Lung (tissue), 12 donors: Measurements from ENCODE around the gene IGIP. TPM values are rescaled to one million over a fixed set of nuclear protein-coding genes. Genes with fewer than 3 reads are reported as not detected.

Experiments used
- ATAC-seq: fragments of 200-7000 bp; cut with Tn5 transposase; one replicate; pipeline ENCODE4 v1.9.1; 2020; ENCODE audit warnings: moderate number of reproducible peaks; ENCODE audit not compliant: insufficient read depth, low FRiP score
- DNase-seq, 3 donors: peaks; one replicate each; pipeline ENCODE4 v3.0.0-alpha.2; 2013 to 2017
- H3K27ac ChIP-seq, 2 donors: one replicate each; pipeline ENCODE4 v1.5.1; 2013; ENCODE audit warnings: mild to moderate bottlenecking in 2 of 2, moderate library complexity in 2 of 2, control low read depth in 1 of 2, inconsistent platforms in 1 of 2, low read depth in 1 of 2, low read length in 1 of 2
- H3K27me3 ChIP-seq, 3 donors: one replicate each; pipeline ENCODE4 v1.5.1; 2013; ENCODE audit warnings: low read length in 2 of 3; ENCODE audit not compliant: control insufficient read depth in 3 of 3, insufficient read depth in 3 of 3
- H3K36me3 ChIP-seq, 4 donors: one replicate each; pipeline ENCODE4 v1.5.1; 2013; ENCODE audit warnings: low read length in 4 of 4, mild to moderate bottlenecking in 1 of 4, moderate library complexity in 1 of 4; ENCODE audit not compliant: control insufficient read depth in 4 of 4, insufficient read depth in 4 of 4
- H3K4me1 ChIP-seq, 5 donors: one replicate each; pipeline ENCODE4 v1.5.1; 2013; ENCODE audit warnings: low read length in 5 of 5, mild to moderate bottlenecking in 2 of 5, moderate library complexity in 1 of 5; ENCODE audit not compliant: control insufficient read depth in 5 of 5, insufficient read depth in 5 of 5
- H3K4me3 ChIP-seq: one replicate; pipeline ENCODE4 v1.5.1; 2013; ENCODE audit warnings: mild to moderate bottlenecking, control low read depth, moderate library complexity
- H3K9ac ChIP-seq, 2 donors: one replicate each; pipeline ENCODE4 v1.5.1; 2013; ENCODE audit warnings: low read length in 2 of 2, control low read depth in 1 of 2; ENCODE audit not compliant: insufficient read depth in 1 of 2
- H3K9me3 ChIP-seq, 4 donors: one replicate each; pipeline ENCODE4 v1.5.1; 2013; ENCODE audit warnings: low read length in 3 of 4, mild to moderate bottlenecking in 1 of 4, moderate library complexity in 1 of 4; ENCODE audit not compliant: control insufficient read depth in 4 of 4, insufficient read depth in 3 of 4
- CTCF ChIP-seq: IDR thresholded peaks from 2 replicates; pipeline ENCODE4 v1.5.1; 2012; ENCODE audit warnings: mild to moderate bottlenecking; ENCODE audit errors: control extremely low read depth, extremely low read depth
- WGBS, 2 donors: extraction: QIAGEN DNeasy Blood & Tissue Kit; methylation state at CpG; one replicate each; pipeline ENCODE4 v1.1.7; 2013; 5-methylcytosine and 5-hydroxymethylcytosine counted together
- polyA plus RNA-seq, 2 donors: library from polyadenylated mRNA; stranded (reverse); fragments of 200-250 nt; gene quantifications; one replicate each; pipeline ENCODE4 v1.2.1, GENCODE V29; 2013
- total RNA-seq, 2 donors: library from RNA; depleted of rRNA in 1 of 2; stranded (reverse); fragments of >200 nt in 1 of 2; gene quantifications; one replicate each; pipeline ENCODE4 v1.2.1, GENCODE V29; 2014 to 2021
- donor health status: control.
- donor health status: control.
- donor health status: Bipolar disorder and iron deficiency.
- donor health status: healthy.
- donor health status: DM: yes; HTN: yes; CAD: no.

IGIP gene
- total and polyA plus RNA-seq, 4 donors: 2.8 to 11.1 (median 7.5) TPM

GRCh38 chr5:140116716-140117115 lies 9.0 kb upstream of the IGIP start:
- Histone ChIP-seq H3K27me3 (peaks cover 0 to 17% (median 10%) of the 10 kb centered on the region in 3 donors), H3K27ac (no peak overlapping the region), H3K9ac (no peak overlapping the region), H3K9me3 (no peaks in the 10 kb centered on the region), H3K4me1 (peaks cover 13 to 23% (median 17%) of the 10 kb centered on the region in 5 donors), H3K36me3 (no peaks in the 10 kb centered on the region), H3K4me3 (no peak overlapping the region)
- 79 to 84% methylated on average over 2 of the region's 2 CpGs for whole genome bisulfite sequencing, 2 donors
- TF ChIP-seq CTCF: no peak
- ATAC-seq: no peak
- DNase-seq: no peak

- no peak for DNase-seq
- WGBS, 2 donors: 52 to 54% methylated on average over 3 of the region's 3 CpGs
- Histone ChIP-seq H3K27ac (no peak overlapping the region), H3K27me3 (peaks cover 0 to 9% (median 1%) of the 10 kb centered on the region in 3 donors), H3K36me3 (no peaks in the 10 kb centered on the region), H3K4me1 (peaks cover 11 to 23% (median 17%) of the 10 kb centered on the region in 5 donors), H3K9me3 (no peaks in the 10 kb centered on the region), H3K9ac (no peak overlapping the region), H3K4me3 (no peak overlapping the region)
- no peak for ATAC-seq
- TF ChIP-seq CTCF: no peak
Measured at GRCh38 chr5:140117523-140117922, 8.2 kb upstream of the IGIP start.

GRCh38 chr5:140118302-140118936 lies 7.3 kb upstream of the IGIP start:
- no peak overlapping the region for H3K27ac ChIP-seq
- H3K4me3 ChIP-seq: no peak overlapping the region
- H3K36me3 ChIP-seq: no peaks in the 10 kb centered on the region
- no peak for ATAC-seq
- H3K9ac ChIP-seq: no peak overlapping the region
- DNase-seq: no peak
- 70 to 79% methylated on average over 3 of the region's 3 CpGs for WGBS, 2 donors
- no peaks in the 10 kb centered on the region for H3K9me3 ChIP-seq
- peaks cover 6 to 20% (median 13%) of the 10 kb centered on the region in 5 donors for H3K4me1 ChIP-seq
- no peak for TF ChIP-seq CTCF
- peaks cover 0 to under 1% (median 0%) of the 10 kb centered on the region in 3 donors for H3K27me3 ChIP-seq
